GM19238 (cell line): ENCODE data around the gene CHD5.

Experiments used
- DNase-seq: peaks from one replicate; pipeline ENCODE4 v3.0.0; 2011; ENCODE audit warnings: low spot score; ENCODE audit not compliant: insufficient read length

The CHD5 gene

GRCh38 chr1:6202256-6202655 is 22.1 kb upstream of the CHD5 start:
- DNase-seq = no peak

- DNase-seq = no peak
These were observed 20.2 kb upstream of the CHD5 start for GRCh38 chr1:6200188-6200809.

- peak; percentile 88 for DNase-seq
These were observed 19.4 kb upstream of the CHD5 start, which contains the start of gene RPL22 for GRCh38 chr1:6199298-6200187. Gene RPL22 (minus strand): TSS chr1:6199595. CDS start chr1:6199573, 22 bp downstream.

- DNase-seq = no peak
These were observed 18.7 kb upstream of the CHD5 start for GRCh38 chr1:6198646-6199297.

GRCh38 chr1:6197746-6198427 is 17.8 kb upstream of the CHD5 start:
- no peak for DNase-seq

GRCh38 chr1:6191968-6192367 is 11.8 kb upstream of the CHD5 start:
- DNase-seq = no peak

- no peak for DNase-seq
These were observed 8.3 kb upstream of the CHD5 start for GRCh38 chr1:6188466-6188865.

GRCh38 chr1:6185635-6186382 is 5.7 kb upstream of the CHD5 start:
- no peak for DNase-seq

- DNase-seq = no peak
These were observed 5.0 kb upstream of the CHD5 start for GRCh38 chr1:6185151-6185550.

- no peak for DNase-seq
These were observed 4.1 kb upstream of the CHD5 start for GRCh38 chr1:6184083-6184783.

GRCh38 chr1:6183520-6183989 is 3.4 kb upstream of the CHD5 start:
- no peak for DNase-seq

GRCh38 chr1:6181347-6181770 is 1.2 kb upstream of the CHD5 start:
- DNase-seq = no peak

GRCh38 chr1:6180707-6181311 is 688 bp upstream of the CHD5 start:
- DNase-seq = no peak

- DNase-seq = no peak
These were observed 451 bp downstream of the CHD5 start for GRCh38 chr1:6179564-6180175.

- DNase-seq = no peak
These were observed 1.2 kb downstream of the CHD5 start for GRCh38 chr1:6178751-6179563.

GRCh38 chr1:6177681-6178380 is 2.3 kb downstream of the CHD5 start:
- DNase-seq = no peak

- no peak for DNase-seq
These were observed 3.3 kb downstream of the CHD5 start for GRCh38 chr1:6176779-6177178.

GRCh38 chr1:6175411-6175828 is 4.7 kb downstream of the CHD5 start:
- no peak for DNase-seq
